CD4-positive, alpha-beta T cell treated with Interleukin-6 for 4 hours (primary cell): ENCODE results near the gene SERPINA4.
"Not testable (repeated sequence)": the region's sequence is repeated elsewhere in the genome, so short reads cannot be mapped to it uniquely, and the experiment has no call there.

ENCODE experiments used
- DNase-seq: peaks from one replicate; pipeline ENCODE4 v3.0.0-alpha.2; 2020; ENCODE audit warnings: mixed read lengths

Gene SERPINA4

DNA sequence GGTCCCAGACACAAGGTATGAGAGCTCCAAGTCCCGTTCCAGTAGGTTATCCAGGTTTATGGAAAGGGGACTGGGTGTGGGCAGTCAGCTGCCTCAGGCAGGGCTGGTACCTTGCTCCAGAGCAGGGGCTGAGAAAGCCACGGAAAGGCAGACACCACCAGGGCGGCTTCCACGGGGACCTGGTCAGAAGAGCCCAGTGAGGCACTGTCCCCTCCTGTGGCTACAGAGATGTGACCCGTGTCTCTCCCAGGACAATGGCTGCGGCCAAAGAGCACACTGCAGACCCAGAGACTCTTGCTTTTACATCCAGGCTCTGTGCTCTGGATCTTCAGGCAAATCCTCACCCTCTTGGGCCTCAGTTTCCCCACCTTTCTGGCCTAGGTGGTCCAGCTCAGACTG is 8.8 kb downstream of the SERPINA4 start:
- no peak for DNase-seq

DNA sequence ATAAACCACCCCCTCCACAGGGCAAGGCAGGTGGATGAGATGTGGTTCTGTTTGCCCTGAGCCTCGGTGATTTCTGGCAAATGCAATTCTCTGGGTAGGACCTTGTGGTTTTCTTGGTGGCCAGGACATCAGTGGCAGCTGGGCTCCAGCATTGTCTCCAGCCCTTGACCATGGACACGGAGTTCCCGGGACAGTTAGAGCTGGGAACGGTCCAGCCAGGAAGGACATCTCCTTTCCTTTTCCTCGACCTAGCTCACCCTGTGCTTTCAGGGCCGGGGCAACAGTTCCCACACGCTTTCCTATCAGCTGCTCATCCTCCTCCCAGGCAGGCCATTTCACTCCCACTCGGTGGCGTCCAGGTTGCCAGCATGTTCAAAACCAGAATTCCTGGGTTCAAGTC is 9.2 kb downstream of the SERPINA4 start:
- no peak for DNase-seq

DNA sequence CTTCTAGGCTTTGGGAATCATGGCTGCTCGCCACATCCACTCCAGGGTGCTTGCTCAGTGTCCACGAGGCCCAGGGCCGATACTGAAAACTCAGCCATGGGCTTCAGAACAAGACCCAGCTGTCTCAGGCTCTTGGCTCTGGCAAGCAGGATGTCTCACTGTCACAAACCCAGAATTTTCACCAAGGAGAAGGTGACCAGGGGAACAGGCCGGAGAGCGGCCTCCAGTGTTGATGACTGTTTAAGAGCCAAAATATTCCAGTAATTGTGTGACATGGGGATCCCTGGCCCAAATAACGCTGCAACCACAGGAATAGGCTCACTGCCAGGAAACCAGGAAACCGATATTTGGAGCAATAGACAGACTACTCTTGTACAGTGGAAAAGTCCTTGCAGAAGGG is 10.2 kb downstream of the SERPINA4 start:
- DNase-seq = no peak

DNA sequence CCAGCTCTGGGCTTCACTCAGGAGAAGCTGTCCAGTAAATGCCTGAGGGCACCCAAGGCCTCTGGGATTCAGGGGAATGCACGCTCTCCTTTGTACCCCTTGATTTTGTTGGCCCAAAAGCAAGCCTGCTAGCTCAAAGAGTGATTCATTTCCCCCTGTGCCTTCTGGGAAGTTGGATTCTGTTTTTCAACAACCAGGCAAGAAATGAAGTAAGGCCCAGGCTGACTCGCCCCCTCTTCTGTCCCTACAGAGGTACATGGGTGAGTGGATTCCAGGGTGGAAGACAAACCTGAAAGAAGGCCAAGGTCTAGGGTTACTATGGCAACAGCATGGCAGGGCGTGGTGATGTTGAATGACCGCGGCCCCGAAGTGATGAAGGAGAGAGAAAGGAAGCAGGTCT is 10.7 kb downstream of the SERPINA4 start:
- no peak for DNase-seq

DNA sequence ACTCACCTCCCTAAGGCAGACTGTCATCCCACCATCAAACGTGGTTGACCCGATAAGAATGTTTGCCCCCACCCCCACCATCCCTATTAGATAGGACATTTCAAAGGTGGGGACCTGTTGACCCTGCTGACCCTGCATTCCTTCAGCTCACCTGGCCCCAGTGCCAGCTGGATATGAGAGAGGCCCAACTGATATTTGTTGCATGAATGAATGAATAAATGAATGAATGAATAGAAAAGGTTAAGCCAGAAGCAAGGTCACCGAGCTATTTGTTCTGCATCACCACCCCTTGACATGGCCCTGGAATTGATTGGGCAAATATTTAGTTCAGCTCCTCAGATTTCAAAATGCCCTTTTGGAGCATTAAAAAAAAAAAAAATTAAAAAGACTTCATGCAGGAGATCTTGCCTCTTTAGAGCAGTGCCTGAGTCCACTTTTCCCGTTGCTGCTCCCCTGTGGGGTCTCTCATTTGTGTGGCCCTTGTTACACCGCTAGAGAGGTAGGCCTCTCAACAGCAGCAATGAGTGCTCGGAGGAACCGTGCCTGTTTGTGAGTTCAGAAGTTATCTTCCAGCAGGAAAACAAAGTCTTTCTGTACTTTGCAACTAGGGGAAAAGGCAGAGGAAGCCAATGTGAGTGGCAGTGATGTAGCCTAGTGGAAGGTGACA is 11.5 kb downstream of the SERPINA4 start:
- no peak for DNase-seq

DNA sequence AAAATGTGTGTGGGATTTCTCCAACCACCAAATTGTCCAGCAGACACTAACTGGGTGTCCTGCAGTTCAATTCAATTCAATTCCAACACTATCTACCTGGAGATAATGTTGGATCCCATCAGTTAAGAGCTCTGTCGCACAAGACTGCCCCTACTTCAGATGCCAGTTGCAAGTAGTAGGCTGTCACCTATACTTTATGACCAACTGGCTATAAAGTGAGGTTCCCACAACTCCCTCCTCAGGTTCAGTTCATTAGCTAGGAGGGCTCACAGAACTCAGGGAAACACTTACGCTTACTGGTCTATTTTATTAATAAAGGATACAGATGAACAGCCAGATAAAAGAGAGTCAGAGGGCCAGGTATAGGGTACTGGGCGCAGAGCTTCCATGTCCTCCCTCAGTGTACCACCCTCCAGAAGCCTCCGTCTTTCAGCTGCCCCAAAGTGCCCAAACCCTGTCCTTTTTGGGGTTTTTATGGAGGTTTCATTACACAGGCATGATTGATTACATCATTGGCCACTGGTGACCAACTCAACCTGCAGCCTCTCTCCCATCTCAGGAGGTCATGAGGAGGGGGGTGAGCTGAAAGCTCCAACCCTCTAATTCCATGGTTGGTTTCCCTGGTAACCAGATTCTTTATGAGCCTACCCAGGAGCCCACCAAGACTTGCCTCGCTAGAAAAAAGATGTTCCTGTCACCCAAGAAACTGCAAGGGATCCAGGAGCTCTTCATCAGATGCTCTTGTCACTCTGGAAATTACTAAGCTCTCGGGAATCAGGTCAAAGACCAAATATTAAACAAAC is 12.4 kb downstream of the SERPINA4 start:
- DNase-seq = no peak

DNA sequence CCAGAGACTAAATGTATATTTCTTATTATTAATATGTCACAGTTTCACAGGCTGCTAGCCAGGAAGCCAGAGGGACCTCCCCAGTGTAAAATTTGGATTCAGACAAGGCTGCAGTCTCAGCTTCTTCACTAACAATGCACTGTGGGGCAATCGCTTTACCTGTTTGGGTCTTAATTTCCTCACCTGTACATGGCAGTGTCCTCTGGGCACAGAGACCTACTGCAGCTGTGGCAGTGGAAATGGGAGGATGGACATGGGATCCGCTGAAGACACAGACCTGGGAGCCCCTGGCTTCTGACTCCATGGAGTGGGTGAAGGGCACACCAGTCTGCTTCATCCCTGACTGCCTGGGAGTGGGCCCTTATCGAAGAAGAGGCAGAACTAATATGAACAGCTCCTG is 13.1 kb downstream of the SERPINA4 start:
- no peak for DNase-seq

DNA sequence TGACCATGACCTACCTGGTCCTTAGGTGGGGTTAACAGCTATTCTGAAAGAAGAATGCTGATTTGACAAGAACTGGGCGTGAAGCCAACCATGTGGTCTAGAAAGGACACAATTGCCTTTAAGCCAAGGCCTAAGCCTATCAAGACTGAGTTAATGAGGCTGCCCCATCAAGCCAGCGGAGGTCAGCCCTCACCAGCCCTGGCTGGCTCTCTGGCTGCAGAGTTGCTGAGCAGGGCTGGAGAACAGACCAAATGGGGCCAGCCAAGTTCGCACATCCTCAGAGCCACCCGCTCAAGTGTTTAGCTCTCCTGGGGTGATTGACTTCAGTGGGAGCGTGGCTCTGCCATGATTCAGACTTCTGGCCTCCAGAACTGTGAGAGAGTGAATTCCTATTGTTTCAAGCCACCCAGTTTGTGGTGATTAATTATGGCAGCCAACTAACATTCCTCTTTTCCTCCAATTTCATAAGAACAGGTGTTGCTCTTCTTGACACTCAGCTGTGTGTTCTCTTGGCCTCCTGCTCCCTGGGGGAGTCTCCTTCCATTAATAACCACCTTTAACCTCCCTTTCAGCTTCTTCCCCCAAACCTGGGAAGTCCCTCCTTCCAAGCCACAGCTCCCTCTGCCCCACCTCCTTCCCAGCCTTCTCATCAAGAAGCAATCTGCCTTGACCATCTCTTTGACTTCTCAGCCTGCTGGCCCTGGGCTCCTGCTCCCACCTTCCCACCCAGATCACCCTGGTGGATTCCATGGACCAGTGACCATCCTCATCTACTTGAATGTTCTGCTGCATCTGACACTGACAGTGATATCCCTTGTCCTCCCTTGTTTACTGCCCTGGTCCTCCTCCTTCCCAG is 14.7 kb downstream of the SERPINA4 start:
- no peak for DNase-seq

DNA sequence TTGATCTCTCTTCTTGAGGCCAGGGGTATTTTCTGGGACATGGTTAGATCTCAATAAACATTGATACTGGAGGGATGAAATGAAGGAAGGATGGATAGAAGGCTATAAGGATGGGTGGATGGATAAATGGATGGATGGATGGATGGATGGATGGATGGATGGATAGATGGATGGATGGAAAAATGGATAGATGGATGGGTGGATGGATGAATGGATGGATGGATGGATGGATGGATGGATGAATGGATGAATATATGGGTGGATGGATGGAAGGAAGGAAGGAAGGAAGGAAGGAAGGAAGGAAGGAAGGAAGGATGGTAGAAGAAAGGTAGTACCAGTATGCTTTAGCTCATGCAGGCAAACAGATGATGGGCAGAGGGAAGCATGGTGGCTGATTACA is 16.2 kb downstream of the SERPINA4 start:
- DNase-seq = not testable (repeated sequence)

DNA sequence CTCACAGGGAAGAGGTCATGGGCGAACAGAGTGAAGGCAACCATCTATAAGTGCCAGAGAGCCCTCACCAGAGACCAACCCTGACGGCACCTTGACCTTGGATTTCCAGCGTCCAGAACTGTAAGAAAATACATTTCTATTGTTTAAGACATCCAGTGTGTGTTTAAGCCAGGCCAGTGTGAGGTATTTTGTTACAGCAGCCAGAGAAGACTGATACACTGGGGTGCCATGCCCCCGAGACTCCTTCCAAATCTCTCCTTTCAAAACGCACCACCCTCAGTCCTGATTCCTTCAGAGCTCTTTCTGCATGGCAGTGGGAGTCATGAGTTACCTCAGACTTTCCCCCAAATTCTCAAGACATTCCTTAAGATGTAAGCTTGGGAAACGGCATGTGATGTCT is 17.5 kb downstream of the SERPINA4 start:
- no peak for DNase-seq

DNA sequence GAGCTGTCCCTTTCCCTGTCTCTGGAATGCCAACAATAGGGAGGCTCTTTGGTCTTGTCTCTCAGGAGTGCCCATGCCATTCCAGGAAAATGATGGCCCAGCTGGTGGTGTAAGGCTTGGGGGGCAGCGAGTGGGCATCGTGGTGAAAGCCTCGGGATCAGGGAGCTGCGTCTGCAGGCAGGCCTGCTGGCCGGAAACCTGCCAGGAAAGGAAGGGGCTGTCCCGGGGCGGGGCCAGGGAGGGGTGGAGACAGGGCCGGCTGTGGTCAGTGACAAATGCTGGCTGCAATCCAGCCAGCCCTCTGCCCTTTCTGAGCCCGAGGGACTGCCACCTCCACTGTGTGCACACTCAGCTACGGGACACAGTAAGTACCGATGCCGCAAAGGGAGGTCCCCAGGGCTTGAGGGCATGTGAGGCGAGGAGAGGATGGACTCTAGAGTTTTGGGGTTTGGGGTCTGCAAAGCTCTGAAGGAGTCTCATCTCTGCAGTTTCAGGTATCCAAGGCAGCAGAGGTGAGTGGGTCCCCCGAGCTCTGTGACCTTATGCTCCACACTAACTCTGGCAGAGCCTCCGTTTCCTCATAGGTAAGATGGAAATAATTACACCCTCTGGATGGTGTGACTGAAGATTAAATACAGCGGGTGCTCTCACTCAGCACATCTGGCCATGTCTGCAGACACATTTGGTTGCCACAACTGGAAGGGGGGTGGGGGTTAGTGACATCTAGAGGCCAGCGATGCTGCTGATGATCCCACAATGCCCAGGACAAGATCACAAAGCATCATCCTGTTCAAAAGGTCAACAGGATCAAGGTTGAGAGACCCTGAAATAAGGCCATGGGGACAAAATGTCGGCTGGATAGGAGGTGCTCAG is 20.1 kb downstream of the SERPINA4 start, which contains the start of gene SERPINA5:
Gene SERPINA5, plus strand, starts transcription at position 300 of the 873 bp plus-strand sequence. CDS start 5,937 bp downstream, outside the sequence.
- DNase-seq = no peak

DNA sequence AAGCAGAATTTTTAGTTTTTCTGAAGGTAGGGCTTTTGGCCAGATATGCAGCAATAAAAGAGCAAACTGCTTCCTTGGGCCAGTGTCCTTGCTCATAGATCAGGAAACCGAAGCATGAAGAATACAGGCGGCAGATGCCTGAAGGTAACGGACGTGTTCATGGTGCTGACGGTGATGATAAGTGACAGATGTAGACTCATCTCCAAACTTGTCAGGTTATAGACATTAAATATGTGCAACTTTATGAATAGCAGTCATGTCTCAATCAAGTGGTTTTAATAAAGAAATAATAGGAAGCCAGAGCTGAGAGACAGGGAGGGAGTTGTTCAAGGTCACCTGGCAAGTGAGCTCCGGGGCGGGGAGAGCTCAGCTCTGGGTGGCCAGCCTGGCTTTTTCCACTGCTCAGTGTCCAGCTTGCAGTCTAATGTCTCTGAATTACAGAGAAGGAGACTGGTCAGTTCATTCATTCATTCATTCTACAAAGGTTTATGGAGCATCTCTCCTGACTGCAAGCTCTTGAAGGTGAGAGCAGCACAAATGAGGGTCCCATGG is 21.0 kb downstream of the SERPINA4 start:
- DNase-seq = no peak

DNA sequence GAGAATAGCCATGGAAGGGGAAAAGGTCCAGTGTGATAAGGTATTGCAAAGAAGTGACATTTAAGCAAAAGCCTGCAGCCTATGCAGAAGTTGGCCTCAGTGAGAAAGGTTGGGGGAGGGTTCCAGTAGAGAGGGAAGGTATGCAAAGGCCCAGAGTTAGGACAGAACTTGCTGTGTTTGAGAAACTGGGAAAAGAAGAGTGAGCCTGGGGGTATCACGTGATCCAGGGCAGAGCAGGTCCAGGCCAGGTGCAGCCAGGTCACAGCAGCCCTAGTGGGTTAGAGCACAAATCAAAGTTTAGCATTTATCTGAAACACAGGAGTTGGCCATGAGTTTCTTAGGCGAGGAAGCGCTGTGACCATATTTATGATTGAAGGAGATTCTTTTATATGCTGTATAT is 21.6 kb downstream of the SERPINA4 start:
- no peak for DNase-seq

DNA sequence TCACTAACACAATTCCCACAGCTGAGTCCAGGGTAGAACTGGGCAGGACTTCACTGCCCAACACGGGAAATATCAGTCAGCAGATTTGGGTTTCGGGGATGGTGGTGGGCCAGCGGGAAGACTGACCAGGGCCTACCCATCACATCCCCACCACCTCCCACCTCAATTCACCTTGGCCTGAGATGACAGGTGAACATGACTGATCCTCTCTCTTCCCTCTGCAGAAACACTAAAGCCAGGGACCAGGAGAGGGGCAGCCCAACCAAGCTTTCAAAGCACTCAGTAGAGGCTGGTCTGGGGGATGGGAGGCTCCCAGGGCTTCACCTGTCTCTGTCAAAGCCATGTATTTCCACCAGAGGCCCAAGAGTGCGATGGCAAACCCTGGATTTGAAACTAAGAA is 22.3 kb downstream of the SERPINA4 start:
- DNase-seq = no peak

DNA sequence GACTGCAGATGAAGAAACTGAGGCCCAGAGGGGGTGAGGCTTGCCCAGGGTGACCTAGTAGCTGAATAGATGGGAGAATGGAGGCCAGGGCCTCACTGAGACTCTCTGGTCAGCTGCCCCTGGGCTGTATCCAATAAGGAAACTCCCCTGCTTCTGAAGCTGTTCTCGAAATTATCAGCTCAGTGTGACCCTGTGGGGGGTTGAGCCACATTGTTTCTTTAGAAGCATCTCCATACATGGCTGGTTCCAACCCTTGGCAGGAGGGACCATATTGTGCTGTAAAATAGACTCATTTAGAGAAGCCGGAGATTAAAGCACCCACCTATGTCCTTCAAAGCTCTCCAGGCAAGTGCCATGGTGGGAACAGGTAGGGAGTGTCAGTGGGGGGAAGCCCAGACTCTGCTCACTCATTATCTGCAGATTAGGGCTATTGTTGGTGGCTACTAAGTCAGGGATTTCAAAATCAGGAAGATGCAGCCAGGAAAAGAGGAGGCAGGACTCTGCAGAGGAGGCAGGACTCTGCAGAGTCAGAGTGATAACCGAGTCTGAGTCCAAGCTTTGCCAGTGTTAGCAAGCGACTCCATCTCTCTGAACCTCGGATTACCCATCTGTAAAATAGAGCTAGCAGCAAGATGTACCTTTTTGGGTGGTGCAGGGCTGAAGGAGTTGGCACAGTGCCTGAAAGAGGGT is 23.5 kb downstream of the SERPINA4 start:
- no peak for DNase-seq

DNA sequence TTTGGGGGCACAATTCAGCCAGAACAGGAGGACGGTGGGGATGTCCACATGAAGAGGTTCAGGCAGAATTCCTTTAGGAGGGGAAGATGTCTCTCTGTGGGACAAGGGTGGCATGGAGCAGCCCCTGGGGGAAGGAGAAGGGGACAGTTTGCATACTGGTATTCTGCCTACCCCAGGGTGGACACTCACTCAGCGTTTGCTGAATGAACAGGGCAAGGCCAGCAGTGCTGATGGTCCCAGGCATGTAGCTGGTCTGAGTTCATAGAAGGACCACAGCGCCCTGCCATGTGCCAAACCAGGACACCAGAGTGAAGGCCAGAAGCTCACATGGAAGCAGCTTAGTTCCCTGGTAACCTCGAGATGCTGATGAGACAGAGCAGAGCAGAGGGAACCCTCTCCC is 25.4 kb downstream of the SERPINA4 start:
- DNase-seq = no peak

DNA sequence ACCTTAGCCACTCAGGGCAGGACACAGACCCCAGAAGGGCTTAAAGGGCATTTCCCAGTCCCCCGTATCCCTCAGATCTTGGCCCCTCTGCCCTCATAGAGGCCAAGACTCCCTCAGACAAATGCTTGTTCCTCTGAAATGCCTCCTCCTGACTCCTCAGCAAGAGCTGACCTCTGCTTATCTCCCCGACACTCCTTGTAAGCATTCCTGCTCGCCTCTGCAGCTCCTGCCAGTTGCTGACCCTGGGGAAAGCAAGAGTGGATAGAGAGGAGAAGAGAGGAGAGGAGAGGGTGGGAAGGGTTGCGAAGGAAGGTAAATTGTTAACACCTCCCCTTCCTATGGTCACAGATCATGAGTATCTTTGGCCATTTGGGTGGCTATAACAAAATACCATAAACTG is 27.1 kb downstream of the SERPINA4 start:
- DNase-seq = no peak

DNA sequence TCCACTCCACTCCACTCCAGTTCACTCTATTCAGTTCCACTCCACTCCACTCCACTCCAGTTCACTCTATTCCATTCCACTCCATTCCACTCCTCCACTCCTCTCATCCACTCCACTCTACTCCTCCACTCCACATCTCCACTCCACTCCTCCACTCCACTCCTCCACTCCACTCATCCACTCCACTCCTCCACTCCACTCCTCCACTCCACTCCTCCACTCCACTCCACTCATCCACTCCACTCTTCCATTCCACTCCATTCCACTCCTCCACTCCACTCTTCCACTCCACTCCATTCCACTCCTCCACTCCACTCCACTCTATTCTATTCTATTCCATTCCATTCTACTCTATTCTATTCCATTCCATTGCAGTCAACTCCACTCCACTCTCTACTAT is 29.8 kb downstream of the SERPINA4 start:
- DNase-seq = no peak

DNA sequence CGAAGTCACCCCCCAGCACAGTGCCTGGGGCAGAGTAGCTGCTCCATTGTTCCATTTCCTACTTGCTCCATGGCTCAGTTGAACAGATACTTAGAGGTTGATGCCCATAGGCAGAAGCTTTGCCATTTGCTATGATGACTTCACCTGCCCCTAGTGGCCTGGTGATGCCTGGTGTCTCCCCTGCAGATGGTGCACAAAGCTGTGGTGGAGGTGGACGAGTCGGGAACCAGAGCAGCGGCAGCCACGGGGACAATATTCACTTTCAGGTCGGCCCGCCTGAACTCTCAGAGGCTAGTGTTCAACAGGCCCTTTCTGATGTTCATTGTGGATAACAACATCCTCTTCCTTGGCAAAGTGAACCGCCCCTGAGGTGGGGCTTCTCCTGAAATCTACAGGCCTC is 30.6 kb downstream of the SERPINA4 start:
- no peak for DNase-seq

DNA sequence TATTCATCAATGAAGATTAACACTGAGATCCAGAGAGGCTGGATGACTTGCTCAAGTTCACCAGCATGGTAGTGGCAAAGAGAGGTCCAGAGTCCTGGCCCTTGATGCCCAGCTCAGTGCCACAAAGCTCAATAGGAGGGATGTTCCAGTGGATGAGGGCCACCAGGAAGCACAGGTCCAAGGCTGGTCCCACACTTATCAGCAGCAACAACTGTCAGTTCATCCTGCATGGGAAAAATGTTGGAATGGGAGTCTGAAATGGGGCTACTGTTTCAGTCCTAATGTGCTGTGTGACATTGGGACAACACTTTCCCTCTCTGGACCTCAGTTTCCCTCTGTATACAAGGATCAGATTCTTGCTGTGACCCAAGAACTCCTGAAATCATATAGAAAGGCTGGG is 31.2 kb downstream of the SERPINA4 start:
- no peak for DNase-seq

DNA sequence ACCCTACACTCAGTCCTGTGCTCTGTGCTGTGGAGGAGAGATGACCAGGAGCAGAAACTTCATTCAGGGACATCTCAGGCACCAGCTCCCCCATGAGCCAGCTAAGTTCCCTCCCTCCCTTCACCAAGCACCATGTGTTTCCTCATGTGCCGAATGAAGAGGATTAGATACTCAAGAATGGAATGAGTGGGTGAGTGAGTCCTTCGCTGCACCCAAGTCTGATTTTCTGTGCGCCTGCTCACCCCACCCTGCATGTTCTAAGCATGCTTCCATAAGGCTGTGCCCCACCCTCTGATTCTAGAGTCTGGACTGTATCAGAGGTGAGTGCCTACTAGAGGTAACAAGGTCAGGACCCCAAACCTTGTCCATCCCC is 32.1 kb downstream of the SERPINA4 start:
- DNase-seq = no peak
